Karpas-422 (cell line): Measurements from ENCODE around the gene RBBP4. TPM values are rescaled to one million over a fixed set of nuclear protein-coding genes. Genes with fewer than 3 reads are reported as not detected.
A peak's percentile ranks its signal among the peaks of the same experiment; 100 is the strongest.
"Not testable (repeated sequence)": the region's sequence is repeated elsewhere in the genome, so short reads cannot be mapped to it uniquely, and the experiment has no call there.

Experiments used
- DNase-seq: peaks from one replicate; pipeline ENCODE4 v3.0.0-alpha.2; 2015
- H2AFZ ChIP-seq: fragments of 200-600 bp; sonication (generic); 2 replicates; pipeline ENCODE4 v1.6.1; 2014; ENCODE audit warnings: antibody characterized with exemption, low read length, mixed read lengths
- H3K27ac ChIP-seq: fragments of 200-600 bp; sonication (generic); 2 replicates; pipeline ENCODE4 v1.5.1; 2014; ENCODE audit warnings: mild to moderate bottlenecking, low read length, moderate library complexity
- H3K27me3 ChIP-seq: fragments of 200-600 bp; sonication (generic); 2 replicates; pipeline ENCODE4 v1.6.1; 2014; ENCODE audit warnings: low read length, mixed read lengths
- H3K36me3 ChIP-seq: fragments of 200-600 bp; sonication (generic); 2 replicates; pipeline ENCODE4 v1.6.1; 2014; ENCODE audit warnings: low read length, mixed read lengths; ENCODE audit not compliant: insufficient read depth
- H3K4me1 ChIP-seq: fragments of 200-600 bp; sonication (generic); 2 replicates; pipeline ENCODE4 v1.6.1; 2014; ENCODE audit warnings: mild to moderate bottlenecking, low read length, mixed read lengths
- H3K4me2 ChIP-seq: fragments of 200-600 bp; sonication (generic); 2 replicates; pipeline ENCODE4 v1.6.1; 2014; ENCODE audit warnings: low read length, low read depth, mild to moderate bottlenecking; ENCODE audit not compliant: poor library complexity, severe bottlenecking
- H3K4me3 ChIP-seq: fragments of 200-600 bp; sonication (generic); 2 replicates; pipeline ENCODE4 v1.5.1; 2014; ENCODE audit warnings: mild to moderate bottlenecking, antibody characterized with exemption, low read length, mixed read lengths
- H3K79me2 ChIP-seq: fragments of 200-600 bp; sonication (generic); 2 replicates; pipeline ENCODE4 v1.6.1; 2014; ENCODE audit warnings: mild to moderate bottlenecking, low read length, mixed read lengths
- H3K9ac ChIP-seq: fragments of 200-600 bp; sonication (generic); 2 replicates; pipeline ENCODE4 v1.6.0; 2014; ENCODE audit warnings: low read length
- H3K9me2 ChIP-seq: fragments of 200-600 bp; sonication (generic), shearing (Covaris generic); replicated peaks from 2 replicates; pipeline ENCODE4 v1.6.0; 2014; ENCODE audit warnings: mild to moderate bottlenecking, low read length, moderate library complexity; ENCODE audit not compliant: insufficient read depth
- H3K9me3 ChIP-seq: fragments of 300-700, 200-600 bp; sonication (generic); 2 replicates; pipeline ENCODE4 v1.6.1; 2014; ENCODE audit warnings: low read length, mixed read lengths
- H4K20me1 ChIP-seq: fragments of 200-600 bp; sonication (generic); 2 replicates; pipeline ENCODE4 v1.6.1; 2014; ENCODE audit warnings: mild to moderate bottlenecking, antibody characterized with exemption, low read length, low read depth; ENCODE audit not compliant: insufficient read depth
- total RNA-seq: library from RNA; depleted of rRNA; stranded (reverse); fragments of >200 nt; shearing (Covaris generic); gene quantifications from 2 replicates; pipeline ENCODE4 v1.2.3, GENCODE V29; 2014; ENCODE audit warnings: low replicate concordance

Gene RBBP4
- total RNA-seq, 1 experiment from 2014 or later: 258 TPM

GRCh38 chr1:32618673-32619221 lies 32.3 kb upstream of the RBBP4 start:
- Histone ChIP-seq H3K27me3 (no peaks in the 10 kb centered on the region), H3K36me3 (peaks cover 21% of the 10 kb centered on the region), H3K27ac (no peak overlapping the region), H4K20me1 (no peaks in the 10 kb centered on the region), H3K9me3 (no peaks in the 10 kb centered on the region), H3K4me2 (no peak overlapping the region), H3K79me2 (0 out of 2 replicates have a peak, but pooled peaks cover 4% of the 10 kb centered on the region), H3K4me3 (no peak overlapping the region), H3K4me1 (no peaks in the 10 kb centered on the region), H3K9me2 (no peaks in the 10 kb centered on the region), H2AFZ (no peak overlapping the region), H3K9ac (no peak overlapping the region)
- peak; percentile 60 for DNase-seq

- Histone ChIP-seq H3K79me2 (0 out of 2 replicates have a peak, but pooled peaks cover 4% of the 10 kb centered on the region), H3K9me3 (no peaks in the 10 kb centered on the region), H2AFZ (no peak overlapping the region), H4K20me1 (no peaks in the 10 kb centered on the region), H3K27ac (no peak overlapping the region), H3K4me3 (no peak overlapping the region), H3K9me2 (no peaks in the 10 kb centered on the region), H3K4me1 (no peaks in the 10 kb centered on the region), H3K27me3 (no peaks in the 10 kb centered on the region), H3K9ac (no peak overlapping the region), H3K36me3 (peaks cover 21% of the 10 kb centered on the region), H3K4me2 (no peak overlapping the region)
- no peak for DNase-seq
These were observed 31.1 kb upstream of the RBBP4 start for GRCh38 chr1:32619701-32620485.

DNA sequence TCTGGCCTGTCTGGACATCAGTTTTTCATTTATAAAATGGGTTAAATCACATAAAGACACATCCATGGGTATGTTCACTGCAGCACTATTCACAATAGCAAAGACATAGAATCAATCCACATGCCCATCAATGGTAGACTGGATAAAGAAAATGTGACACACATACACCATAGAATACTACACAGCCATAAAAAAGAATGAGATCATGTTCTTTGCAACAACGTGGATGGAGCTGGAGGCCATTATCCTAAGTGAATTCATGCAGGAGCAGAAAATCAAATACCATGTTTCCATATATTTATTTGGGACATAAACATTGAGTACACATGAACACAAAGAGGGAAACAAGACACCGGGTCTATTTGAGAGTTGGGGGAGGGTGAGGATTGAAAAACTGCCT lies 28.8 kb upstream of the RBBP4 start:
- Histone ChIP-seq H3K4me1 (no peaks in the 10 kb centered on the region), H3K9me2 (no peaks in the 10 kb centered on the region), H3K79me2 (peaks cover 7% of the 10 kb centered on the region; the same call in 1 of the 2 replicates), H3K9me3 (no peaks in the 10 kb centered on the region), H3K36me3 (peaks cover 28% of the 10 kb centered on the region), H3K9ac (no peak overlapping the region), H3K4me2 (no peak overlapping the region), H3K27ac (no peak overlapping the region), H4K20me1 (no peaks in the 10 kb centered on the region), H3K27me3 (no peaks in the 10 kb centered on the region), H3K4me3 (no peak overlapping the region), H2AFZ (no peak overlapping the region)
- no peak for DNase-seq

DNA sequence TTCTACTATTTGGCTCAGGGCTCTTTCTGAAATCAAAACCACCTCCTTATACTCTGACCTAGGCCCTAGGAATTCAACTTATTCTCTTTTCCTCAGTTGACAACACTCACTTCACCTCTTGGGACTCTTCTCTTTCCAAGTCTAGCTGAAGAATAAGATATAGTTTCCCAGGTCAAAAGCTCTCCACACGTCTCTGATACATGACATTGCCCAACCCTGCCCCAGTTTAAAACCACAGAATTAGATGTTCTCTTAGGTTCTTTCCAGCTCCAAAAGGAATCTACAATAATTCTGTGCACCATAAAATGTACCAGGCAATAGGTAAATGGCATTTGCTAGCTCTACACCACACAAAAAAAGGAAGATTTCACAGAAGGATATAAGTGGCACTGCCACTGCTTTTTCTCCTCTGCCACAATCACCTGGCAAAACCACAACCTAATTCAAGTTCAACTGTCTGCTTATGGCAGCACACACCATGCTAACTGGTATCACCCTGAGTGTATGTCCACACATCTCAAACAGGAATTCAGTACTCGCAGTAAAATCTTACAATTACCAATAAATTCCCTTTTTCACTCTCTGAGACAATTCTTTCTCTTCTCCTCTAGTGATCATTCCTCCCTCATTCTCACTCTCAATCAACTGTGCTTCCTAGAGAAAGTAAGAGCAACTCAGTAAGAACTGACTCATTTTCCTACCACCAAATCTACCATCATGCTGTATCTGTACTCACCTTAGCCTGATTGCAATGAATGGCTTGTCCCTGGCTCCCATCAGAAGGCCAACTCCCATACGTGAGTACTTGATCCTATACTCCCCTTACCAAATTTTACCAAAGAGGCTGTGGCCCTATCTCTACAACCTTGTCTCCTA lies 28.0 kb upstream of the RBBP4 start:
- no peak for DNase-seq
- no peaks in the 10 kb centered on the region for H3K27me3 ChIP-seq
- H2AFZ ChIP-seq: no peak overlapping the region
- no peak overlapping the region for H3K4me2 ChIP-seq
- no peak overlapping the region for H3K27ac ChIP-seq
- peaks cover 30% of the 10 kb centered on the region for H3K36me3 ChIP-seq
- H3K9me3 ChIP-seq: no peaks in the 10 kb centered on the region
- no peaks in the 10 kb centered on the region for H3K9me2 ChIP-seq
- H3K4me3 ChIP-seq: no peak overlapping the region
- H3K79me2 ChIP-seq: peaks cover 11% of the 10 kb centered on the region; the same call in 1 of the 2 replicates
- H3K9ac ChIP-seq: no peak overlapping the region
- H4K20me1 ChIP-seq: no peaks in the 10 kb centered on the region
- no peaks in the 10 kb centered on the region for H3K4me1 ChIP-seq

DNA sequence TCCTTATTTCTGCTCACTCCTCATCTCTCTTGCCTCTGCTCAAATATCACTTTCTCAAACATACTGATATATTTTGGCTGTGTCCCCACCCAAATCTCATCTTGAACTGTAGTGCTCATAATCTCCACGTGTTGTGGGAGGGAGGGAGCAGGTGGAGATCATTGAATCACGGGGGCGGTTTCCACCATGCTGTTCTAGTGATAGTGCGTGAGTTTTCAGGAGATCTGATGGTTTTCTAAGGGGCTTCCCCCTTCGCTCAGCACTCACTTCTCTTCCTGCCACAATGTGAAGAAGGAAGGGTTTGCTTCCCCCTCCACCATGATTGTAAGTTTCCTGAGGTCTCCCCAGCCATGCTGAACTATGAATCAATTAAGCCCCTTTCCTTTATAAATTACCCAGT lies 27.2 kb upstream of the RBBP4 start:
- H2AFZ ChIP-seq: no peak overlapping the region
- H3K9me3 ChIP-seq: no peaks in the 10 kb centered on the region
- no peaks in the 10 kb centered on the region for H3K4me1 ChIP-seq
- H3K36me3 ChIP-seq: peaks cover 30% of the 10 kb centered on the region
- no peaks in the 10 kb centered on the region for H3K27me3 ChIP-seq
- no peak overlapping the region for H3K4me3 ChIP-seq
- no peak overlapping the region for H3K4me2 ChIP-seq
- H3K9me2 ChIP-seq: no peaks in the 10 kb centered on the region
- H3K9ac ChIP-seq: no peak overlapping the region
- H3K27ac ChIP-seq: no peak overlapping the region
- no peaks in the 10 kb centered on the region for H4K20me1 ChIP-seq
- peaks cover 11% of the 10 kb centered on the region; the same call in 1 of the 2 replicates for H3K79me2 ChIP-seq
- no peak for DNase-seq

DNA sequence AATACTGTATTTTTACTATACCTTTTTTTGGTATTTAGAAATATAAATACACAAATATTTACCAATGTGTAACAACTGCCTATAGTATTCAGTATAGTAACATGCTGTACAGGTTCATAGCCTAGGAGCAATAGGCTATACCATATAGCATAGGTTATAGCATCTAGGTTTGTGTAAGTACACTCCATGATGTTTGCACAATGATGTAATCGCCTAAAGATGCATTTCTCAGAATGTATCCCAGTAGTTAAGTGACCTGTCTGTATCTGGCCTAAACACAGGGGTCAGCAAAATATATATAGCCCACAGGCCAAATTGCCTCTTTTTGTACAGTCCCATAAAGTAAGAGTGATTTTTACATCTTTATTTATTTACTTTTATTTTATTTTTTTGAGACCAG lies 24.8 kb upstream of the RBBP4 start:
- H3K27ac ChIP-seq: no peak overlapping the region
- peaks cover 21% of the 10 kb centered on the region; the same call in 1 of the 2 replicates for H3K79me2 ChIP-seq
- H3K9ac ChIP-seq: no peak overlapping the region
- no peaks in the 10 kb centered on the region for H3K4me1 ChIP-seq
- peaks cover 20% of the 10 kb centered on the region for H3K36me3 ChIP-seq
- H3K4me3 ChIP-seq: no peak overlapping the region
- H4K20me1 ChIP-seq: no peaks in the 10 kb centered on the region
- no peak overlapping the region for H2AFZ ChIP-seq
- no peak overlapping the region for H3K4me2 ChIP-seq
- no peaks in the 10 kb centered on the region for H3K9me2 ChIP-seq
- no peaks in the 10 kb centered on the region for H3K27me3 ChIP-seq
- no peaks in the 10 kb centered on the region for H3K9me3 ChIP-seq
- no peak for DNase-seq

DNA sequence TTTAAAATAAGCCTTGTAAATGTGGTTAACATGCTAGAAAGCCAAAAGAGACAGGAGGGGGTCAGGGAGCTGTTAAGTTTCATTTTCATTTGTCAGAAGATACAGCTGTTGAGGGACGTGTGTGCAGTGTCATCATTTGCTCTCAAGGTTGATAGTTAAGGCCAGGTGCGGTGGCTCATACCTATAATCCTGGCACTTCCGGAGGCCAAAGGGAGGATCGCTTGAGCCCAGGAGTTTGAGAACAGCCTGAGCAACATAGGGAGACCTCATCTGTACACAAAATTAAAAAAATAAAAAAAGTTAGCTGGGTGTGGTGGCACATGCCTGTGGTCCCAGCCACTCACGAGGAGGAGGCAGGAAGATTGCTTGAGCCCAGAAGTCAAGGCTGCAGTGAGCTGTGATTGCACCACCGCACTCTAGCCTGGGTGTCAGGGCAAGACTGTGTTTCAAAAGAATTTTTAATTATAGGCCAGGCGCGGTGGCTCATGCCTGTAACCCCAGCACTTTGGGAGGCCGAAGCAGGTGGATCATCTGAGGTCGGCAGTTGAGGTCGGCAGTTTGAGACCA lies 23.3 kb upstream of the RBBP4 start:
- Histone ChIP-seq H3K27ac (no peak overlapping the region), H3K4me2 (no peak overlapping the region)

DNA sequence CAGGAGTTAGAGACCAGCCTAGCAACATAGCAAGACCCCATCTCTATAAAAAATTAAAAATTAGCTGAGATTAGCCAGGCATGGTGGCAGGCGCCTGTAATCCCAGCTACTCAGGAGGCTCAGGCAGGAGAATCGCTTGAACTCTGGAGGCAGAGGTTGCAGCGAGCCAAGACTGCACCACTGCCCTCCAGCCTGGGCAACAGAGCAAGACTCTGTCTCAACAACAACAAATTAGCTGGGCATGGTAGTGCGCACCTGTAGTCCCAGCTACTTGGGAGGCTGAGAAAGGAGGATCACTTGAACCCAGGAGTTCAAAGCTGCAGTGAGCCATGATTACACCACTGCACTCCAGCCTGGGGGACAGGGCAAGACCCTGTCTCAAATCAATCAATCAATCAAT lies 20.8 kb upstream of the RBBP4 start:
- H3K9ac ChIP-seq, H3K27ac ChIP-seq, H4K20me1 ChIP-seq, H3K9me2 ChIP-seq, H3K27me3 ChIP-seq, H3K4me3 ChIP-seq, H3K4me2 ChIP-seq, DNase-seq, H2AFZ ChIP-seq, H3K9me3 ChIP-seq: not testable (repeated sequence)
- Histone ChIP-seq H3K4me1 (peaks cover 27% of the 10 kb centered on the region), H3K36me3 (peaks cover 21% of the 10 kb centered on the region), H3K79me2 (peaks cover 51% of the 10 kb centered on the region)

More for the DNA sequence above, 23.3 kb upstream of the RBBP4 start:
- H4K20me1 ChIP-seq: no peaks in the 10 kb centered on the region
- DNase-seq: no peak
- H2AFZ ChIP-seq: no peak overlapping the region
- no peak overlapping the region for H3K9ac ChIP-seq
- no peaks in the 10 kb centered on the region for H3K9me3 ChIP-seq
- H3K4me1 ChIP-seq: peaks cover 2% of the 10 kb centered on the region
- H3K27me3 ChIP-seq: no peaks in the 10 kb centered on the region
- H3K4me3 ChIP-seq: no peak overlapping the region
- peaks cover 18% of the 10 kb centered on the region for H3K36me3 ChIP-seq
- no peaks in the 10 kb centered on the region for H3K9me2 ChIP-seq
- H3K79me2 ChIP-seq: peaks cover 32% of the 10 kb centered on the region
